Adrenal gland (tissue), 5 donors: ENCODE measurements around the gene HSPA4L.

Experiments used
- POLR2A ChIP-seq, 2 donors: fragments of 450-650 bp; IDR thresholded peaks; one replicate each; pipeline ENCODE4 v1.6.1; 2017; ENCODE audit warnings: antibody characterized with exemption in 2 of 2, mild to moderate bottlenecking in 2 of 2, moderate library complexity in 1 of 2
- TF ChIP-seq, protein P1 (sequence below), 6 experiments: fragments of 450-650 bp in 4 of 6; fragments of 200-600 bp in 2 of 6; sonication (generic) in 1 of 6; IDR thresholded peaks; 1 replicate in 5 of 6; 2 replicates in 1 of 6; pipeline versions ENCODE4 v1.5.1 to v1.8.0; 2016 to 2021; ENCODE audit warnings: antibody characterized with exemption in 6 of 6, mild to moderate bottlenecking in 2 of 6, moderate library complexity in 1 of 6
- donor health status: DM: no; HTN: no; CAD: no.

DNA sequence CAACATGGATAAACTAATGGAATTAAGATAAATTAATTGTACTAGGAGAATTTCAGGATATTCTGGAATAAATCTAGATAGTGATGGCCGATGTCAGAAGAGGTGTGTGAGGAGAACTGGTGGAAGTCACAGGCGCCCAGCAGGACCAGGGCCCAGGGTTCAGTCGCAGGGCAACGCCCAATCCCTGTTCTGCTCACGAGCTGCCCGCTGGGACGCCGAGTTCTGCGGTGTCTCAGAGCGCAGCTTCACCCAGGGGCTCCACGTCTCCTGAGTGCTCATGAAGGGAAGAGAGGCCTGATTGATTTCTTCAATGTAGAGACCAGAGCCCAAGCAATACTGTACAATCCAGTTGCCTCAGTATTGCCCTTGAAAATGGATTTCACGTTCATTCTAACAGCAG, 1.5 kb upstream of the HSPA4L start:
- TF ChIP-seq, protein P1, sequence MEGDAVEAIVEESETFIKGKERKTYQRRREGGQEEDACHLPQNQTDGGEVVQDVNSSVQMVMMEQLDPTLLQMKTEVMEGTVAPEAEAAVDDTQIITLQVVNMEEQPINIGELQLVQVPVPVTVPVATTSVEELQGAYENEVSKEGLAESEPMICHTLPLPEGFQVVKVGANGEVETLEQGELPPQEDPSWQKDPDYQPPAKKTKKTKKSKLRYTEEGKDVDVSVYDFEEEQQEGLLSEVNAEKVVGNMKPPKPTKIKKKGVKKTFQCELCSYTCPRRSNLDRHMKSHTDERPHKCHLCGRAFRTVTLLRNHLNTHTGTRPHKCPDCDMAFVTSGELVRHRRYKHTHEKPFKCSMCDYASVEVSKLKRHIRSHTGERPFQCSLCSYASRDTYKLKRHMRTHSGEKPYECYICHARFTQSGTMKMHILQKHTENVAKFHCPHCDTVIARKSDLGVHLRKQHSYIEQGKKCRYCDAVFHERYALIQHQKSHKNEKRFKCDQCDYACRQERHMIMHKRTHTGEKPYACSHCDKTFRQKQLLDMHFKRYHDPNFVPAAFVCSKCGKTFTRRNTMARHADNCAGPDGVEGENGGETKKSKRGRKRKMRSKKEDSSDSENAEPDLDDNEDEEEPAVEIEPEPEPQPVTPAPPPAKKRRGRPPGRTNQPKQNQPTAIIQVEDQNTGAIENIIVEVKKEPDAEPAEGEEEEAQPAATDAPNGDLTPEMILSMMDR (IDR thresholded peaks at IDR 0.05) = no peak
- no peak for TF ChIP-seq POLR2A (IDR thresholded peaks at IDR 0.05)
